LoVo (cell line): Measurements from ENCODE around the gene PTPN11.

Experiments used
- DNase-seq: peaks from one replicate; pipeline ENCODE4 v3.0.0-alpha.2; 2016; ENCODE audit warnings: low spot score

Gene PTPN11

GRCh38 chr12:112543751-112544150 lies 125.0 kb downstream of the PTPN11 start:
- DNase-seq = no peak

GRCh38 chr12:112546339-112546738 lies 127.6 kb downstream of the PTPN11 start:
- DNase-seq = no peak

- no peak for DNase-seq
Measured at GRCh38 chr12:112546996-112547395, 128.2 kb downstream of the PTPN11 start.

GRCh38 chr12:112549031-112549430 lies 130.3 kb downstream of the PTPN11 start:
- DNase-seq = no peak

- DNase-seq = no peak
Measured at GRCh38 chr12:112551681-112552080, 132.9 kb downstream of the PTPN11 start.

- DNase-seq = no peak
Measured at GRCh38 chr12:112555621-112556233, 137.0 kb downstream of the PTPN11 start.

- no peak for DNase-seq
Measured at GRCh38 chr12:112557951-112558630, 139.3 kb downstream of the PTPN11 start.
